ENCODE results near the gene DTX2. TPM values are rescaled to one million over a fixed set of nuclear protein-coding genes. Genes with fewer than 3 reads are reported as not detected.
"Not testable (repeated sequence)": the region's sequence is repeated elsewhere in the genome, so short reads cannot be mapped to it uniquely, and the experiment has no call there.

The DTX2 gene
- total and polyA plus RNA-seq, 2 experiments from 2014 or later, result 17.0 to 25.9 TPM

DNA sequence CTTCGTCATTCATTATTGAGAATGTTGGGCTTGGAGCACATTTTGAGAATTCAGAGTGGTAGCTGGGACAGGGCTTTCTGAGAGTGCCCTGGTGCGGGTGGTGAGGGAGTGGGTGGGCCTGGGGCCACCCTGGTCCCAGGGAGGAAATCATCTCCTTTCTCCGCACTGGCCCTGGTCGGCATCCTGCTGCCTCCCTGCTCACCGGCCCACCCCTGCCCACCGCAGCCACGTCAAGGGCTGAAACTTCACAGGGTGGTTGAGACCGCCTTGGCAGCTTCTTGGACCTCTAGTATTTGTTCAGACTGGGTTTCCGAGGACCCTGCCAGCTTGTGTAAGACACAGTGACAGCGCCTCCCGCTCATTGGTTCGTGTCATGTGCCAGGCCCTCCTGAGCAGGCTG is 22.9 kb downstream of the DTX2 start:
- H3K4me3 ChIP-seq; H3K4me1 ChIP-seq (ENCODE audit: low read depth); H3K27ac ChIP-seq; DNase-seq (ENCODE audit: low read depth in 1 of 2, low spot score in 1 of 2); H3K9me3 ChIP-seq (ENCODE audit: low read depth); H3K36me3 ChIP-seq; H3K27me3 ChIP-seq: not testable (repeated sequence)

DNA sequence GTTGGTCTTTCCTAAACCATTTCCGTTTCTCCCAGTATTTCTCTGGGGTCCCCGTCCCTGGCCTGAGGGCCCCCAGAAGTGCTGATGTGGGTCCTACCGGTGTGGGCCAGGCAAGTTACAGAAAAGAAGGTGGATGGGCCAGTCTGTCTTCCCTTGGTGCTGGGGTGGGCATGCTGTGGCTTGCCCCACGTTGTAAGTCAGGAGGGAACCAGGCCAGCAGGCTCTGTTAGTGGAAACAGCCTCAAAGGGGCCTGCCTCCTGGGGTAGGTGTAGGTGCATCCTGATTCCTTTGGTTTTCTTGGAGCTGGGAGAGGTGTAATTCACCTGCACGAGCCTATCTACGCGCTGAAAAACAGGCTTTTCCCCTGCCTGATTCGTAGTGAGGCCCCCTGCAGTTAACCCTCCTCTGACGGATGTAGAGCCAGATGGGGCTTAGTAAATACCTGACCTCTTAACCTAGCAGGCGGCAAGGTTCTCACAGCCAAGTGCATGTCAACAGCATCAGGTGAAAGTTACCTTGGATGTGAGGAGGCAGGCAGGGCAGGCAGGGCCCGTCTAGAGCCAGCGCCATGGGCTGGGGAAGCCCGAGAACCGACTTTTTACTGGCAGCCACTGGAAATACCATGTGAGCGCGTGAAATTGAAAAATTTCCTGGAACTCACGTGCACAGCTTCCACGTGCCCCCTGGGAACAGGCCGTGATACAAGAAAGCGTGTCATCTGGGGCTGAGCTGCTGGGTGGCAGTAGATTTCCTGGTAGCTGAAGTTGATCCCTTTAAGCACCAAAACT is 24.5 kb downstream of the DTX2 start:
- not testable (repeated sequence) for H3K4me3 ChIP-seq; H3K9me3 ChIP-seq (ENCODE audit: low read depth); H3K36me3 ChIP-seq; H3K27ac ChIP-seq; H3K27me3 ChIP-seq; DNase-seq (ENCODE audit: low read depth in 1 of 2, low spot score in 1 of 2); H3K4me1 ChIP-seq (ENCODE audit: low read depth)

DNA sequence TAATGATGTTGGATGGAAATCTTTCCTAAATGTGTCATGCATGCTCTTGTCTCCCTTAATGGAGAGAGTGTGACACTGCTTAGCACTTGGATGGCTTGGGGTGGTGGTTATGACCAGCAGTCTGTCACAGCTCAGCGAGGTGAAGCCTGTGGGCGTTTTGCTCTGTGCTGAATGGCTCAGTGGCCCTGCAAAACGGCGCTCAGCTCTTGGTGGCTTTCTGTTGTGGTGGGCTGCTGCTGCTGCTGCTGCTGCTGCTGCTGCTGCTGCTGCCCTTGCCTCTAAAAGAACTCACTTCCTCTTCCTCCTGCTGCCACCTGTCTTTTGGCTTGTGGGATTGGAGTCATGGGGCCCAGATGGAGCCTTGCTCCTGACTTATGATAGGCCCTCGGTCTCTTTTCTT is 25.1 kb downstream of the DTX2 start:
- H3K36me3 ChIP-seq; H3K27me3 ChIP-seq; H3K9me3 ChIP-seq (ENCODE audit: low read depth); DNase-seq (ENCODE audit: low read depth in 1 of 2, low spot score in 1 of 2); H3K27ac ChIP-seq; H3K4me3 ChIP-seq; H3K4me1 ChIP-seq (ENCODE audit: low read depth): not testable (repeated sequence)

DNA sequence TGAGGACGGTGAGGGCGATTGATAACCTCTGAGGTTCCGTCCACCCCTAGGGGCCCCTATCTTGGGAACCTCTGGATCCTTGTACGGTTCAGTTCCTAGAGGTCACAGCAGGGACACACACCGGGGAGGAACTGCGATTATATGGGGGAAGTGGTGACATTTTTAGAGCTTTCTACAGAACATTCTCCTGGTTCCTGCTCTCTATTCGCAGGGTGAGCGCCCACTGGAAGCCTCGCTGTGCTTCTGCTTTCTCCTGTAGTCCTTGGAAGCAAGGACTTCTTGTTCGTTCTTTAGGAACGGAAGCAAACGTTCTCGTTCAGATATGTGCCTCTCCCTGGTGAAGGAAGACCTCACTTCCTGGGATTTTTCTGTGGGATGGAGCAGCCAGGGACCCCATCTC is 26.5 kb downstream of the DTX2 start:
- H3K27me3 ChIP-seq; H3K9me3 ChIP-seq (ENCODE audit: low read depth); H3K4me3 ChIP-seq; H3K4me1 ChIP-seq (ENCODE audit: low read depth); DNase-seq (ENCODE audit: low read depth in 1 of 2, low spot score in 1 of 2); H3K36me3 ChIP-seq; H3K27ac ChIP-seq: not testable (repeated sequence)

DNA sequence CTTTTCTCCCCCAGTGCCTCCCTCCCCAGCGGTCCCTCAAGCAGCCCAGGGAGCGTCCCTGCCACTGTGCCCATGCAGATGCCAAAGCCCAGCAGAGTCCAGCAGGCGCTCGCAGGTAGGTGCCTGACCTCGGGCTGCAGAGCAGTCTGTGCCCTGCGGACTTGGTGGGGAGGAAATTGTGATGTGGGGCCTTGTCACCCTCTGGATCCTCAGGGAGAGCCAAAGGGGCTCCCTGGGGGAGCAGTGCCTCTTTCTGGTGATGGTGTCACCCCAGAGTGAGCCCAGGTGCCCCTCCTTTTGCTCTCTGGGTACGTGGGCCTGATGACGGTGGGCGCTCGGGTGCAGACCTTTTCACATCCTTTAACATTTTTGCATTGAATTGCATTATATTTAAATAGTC is 30.6 kb downstream of the DTX2 start:
- H3K27ac ChIP-seq; H3K9me3 ChIP-seq (ENCODE audit: low read depth); DNase-seq (ENCODE audit: low read depth in 1 of 2, low spot score in 1 of 2); H3K4me3 ChIP-seq; H3K27me3 ChIP-seq; H3K36me3 ChIP-seq; H3K4me1 ChIP-seq (ENCODE audit: low read depth): not testable (repeated sequence)

DNA sequence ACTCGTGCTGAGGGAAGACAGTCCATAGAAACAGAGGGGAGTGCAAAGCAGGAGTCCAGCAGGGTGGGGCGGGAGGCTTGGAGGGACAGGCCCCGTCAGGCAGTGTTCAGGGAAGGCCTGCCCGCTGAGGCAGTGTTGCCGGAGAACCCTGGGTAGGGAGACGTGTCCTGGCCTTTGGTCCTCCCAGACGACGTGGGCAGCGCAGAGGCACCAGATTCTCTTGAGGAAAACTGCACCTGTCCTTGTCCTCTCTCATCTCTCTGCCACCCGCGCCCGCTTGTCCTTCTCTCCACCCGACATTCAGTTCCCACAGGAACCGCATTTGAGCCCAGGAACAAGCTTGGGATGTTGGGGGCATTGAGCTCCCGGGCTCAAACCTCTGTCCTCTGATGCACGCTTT is 34.2 kb downstream of the DTX2 start:
- DNase-seq (ENCODE audit: low read depth in 1 of 2, low spot score in 1 of 2); H3K4me3 ChIP-seq; H3K27me3 ChIP-seq; H3K36me3 ChIP-seq; H3K9me3 ChIP-seq (ENCODE audit: low read depth); H3K4me1 ChIP-seq (ENCODE audit: low read depth); H3K27ac ChIP-seq: not testable (repeated sequence)

DNA sequence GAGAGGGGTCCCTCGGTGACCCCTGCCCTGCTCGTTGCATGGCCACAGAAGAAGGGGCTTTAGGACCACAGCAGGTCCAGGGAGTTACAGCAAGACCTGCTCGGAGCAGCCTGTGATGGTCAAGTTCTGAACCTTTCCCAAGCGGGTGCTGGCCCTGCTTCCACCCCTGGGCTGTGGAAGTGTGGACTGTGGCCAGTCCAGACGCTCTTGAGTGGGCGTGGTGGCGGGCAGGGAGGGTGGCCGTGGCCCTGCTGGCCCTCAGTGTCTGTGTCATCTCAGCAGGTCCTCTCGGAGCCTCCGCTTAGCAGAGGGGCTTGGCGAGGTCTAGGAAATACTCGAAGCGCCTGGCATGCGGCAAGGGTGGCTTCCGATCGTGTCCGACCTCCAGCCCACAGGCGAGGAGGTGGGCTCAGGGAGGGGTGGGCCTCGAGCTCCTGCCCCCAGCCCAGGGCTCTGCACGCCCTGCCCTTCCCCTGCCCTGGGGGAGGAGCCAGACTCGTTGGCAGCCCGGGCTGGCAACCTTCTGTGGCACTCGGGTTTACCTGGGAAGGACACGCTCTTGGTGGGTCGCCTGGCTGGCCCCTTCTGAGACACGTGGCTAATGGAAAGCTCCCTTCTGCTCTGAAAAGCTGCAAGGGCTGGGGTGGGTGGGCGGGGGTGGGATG is 36.5 kb downstream of the DTX2 start:
- H3K9me3 ChIP-seq (ENCODE audit: low read depth); H3K36me3 ChIP-seq; H3K4me1 ChIP-seq (ENCODE audit: low read depth); H3K4me3 ChIP-seq; H3K27me3 ChIP-seq; DNase-seq (ENCODE audit: low read depth in 1 of 2, low spot score in 1 of 2); H3K27ac ChIP-seq: not testable (repeated sequence)

DNA sequence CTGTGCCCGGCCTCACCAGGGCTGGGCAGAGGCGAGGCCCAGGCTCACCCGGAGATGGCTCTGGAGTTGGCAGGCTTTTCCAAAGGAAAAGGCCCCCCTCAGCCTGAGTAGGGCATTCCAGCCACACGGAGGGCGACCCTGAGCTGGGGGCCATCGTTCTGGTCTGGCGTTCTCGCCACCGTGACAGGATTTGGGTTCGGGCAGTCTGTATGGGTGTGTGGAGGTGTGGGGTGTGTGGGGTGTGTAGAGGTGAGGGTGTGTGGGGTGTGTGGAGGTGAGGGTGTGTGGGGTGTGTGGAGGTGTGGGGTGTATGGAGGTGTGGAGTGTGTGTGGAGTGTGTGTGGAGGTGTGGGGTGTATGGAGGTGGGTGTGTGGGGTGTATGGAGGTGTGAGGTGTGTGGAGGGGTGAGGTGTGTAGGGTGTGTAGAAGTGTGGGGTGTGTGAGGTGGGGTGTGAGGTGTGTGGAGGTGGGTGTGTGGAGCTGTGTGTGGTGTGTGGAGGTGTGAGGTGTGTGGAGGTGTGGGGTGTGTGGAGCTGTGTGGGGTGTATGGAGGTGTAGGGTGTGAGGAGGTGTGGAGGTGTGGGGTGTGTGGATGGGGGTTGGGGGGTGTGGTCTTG is 37.2 kb downstream of the DTX2 start:
- H3K27ac ChIP-seq; H3K36me3 ChIP-seq; DNase-seq (ENCODE audit: low read depth in 1 of 2, low spot score in 1 of 2); H3K27me3 ChIP-seq; H3K9me3 ChIP-seq (ENCODE audit: low read depth); H3K4me3 ChIP-seq; H3K4me1 ChIP-seq (ENCODE audit: low read depth): not testable (repeated sequence)

DNA sequence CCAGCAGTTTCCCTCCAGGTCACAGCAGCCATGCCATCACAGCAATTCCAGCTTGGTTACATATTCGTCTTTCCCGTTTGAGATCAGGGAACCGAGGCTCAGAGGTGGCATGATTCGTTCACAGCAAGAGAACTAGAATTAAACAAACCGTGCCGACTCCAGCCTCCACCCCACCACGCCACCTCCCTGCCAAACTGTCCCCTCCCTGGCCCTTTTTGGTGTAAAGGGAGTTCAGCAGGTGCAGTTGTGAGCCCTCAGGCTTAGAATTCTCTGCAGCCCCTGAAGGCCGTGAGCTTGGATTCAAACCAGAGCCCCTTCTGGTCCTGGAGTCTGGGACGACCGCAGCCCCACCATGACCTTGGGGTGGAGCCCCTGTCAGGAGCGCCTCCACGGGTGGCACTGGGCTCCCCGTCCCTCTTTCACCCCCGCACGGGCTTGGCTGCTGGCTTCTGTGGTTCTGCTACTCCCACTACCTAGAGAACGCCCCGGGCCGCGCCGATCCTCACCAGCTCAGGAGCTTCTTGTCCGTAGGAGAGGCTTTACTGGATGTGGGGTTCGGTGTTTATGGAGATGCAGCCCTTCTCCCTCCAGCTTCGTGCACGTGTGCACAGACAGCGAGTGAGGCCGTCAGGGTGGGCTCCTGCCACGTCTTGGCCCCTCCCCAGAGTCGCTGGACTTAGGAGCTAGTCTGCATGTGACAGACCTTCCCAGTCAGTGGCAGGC is 37.9 kb downstream of the DTX2 start:
- H3K4me3 ChIP-seq; DNase-seq (ENCODE audit: low read depth in 1 of 2, low spot score in 1 of 2); H3K4me1 ChIP-seq (ENCODE audit: low read depth); H3K27me3 ChIP-seq; H3K9me3 ChIP-seq (ENCODE audit: low read depth); H3K27ac ChIP-seq; H3K36me3 ChIP-seq: not testable (repeated sequence)

DNA sequence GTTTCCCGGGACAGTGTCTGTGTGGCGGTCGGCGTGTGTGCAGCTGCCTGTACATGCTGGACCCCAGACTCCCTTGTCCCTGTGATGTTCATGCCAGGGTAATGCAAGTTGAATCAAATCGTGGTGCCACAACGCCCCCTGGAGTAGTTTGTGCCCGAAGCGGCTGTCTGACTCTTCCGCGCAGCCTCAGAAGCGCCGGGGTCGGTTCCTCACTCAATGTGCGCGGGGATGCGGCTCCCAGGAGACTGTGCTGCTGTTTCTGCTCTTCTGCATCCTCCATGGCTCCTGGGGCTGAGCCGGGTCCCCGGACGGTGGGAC is 38.4 kb downstream of the DTX2 start:
- H3K27me3 ChIP-seq; DNase-seq (ENCODE audit: low read depth in 1 of 2, low spot score in 1 of 2); H3K4me1 ChIP-seq (ENCODE audit: low read depth); H3K27ac ChIP-seq; H3K9me3 ChIP-seq (ENCODE audit: low read depth); H3K36me3 ChIP-seq; H3K4me3 ChIP-seq: not testable (repeated sequence)

DNA sequence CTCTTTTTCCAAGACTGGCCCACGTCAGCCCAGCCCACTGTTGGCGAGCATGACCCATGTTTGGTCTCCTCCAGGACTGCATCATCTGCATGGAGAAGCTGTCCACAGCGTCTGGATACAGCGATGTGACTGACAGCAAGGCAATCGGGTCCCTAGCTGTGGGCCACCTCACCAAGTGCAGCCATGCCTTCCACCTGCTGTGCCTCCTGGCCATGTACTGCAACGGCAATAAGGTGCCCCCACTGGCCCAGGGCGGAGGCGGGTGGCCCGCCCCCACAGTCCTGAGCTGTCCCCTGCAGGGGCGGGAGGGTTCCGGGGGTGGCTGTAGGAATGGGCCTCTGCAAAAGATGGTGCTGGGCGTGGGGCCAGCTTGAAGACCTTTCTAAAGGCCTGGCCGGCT is 40.7 kb downstream of the DTX2 start:
- H3K4me1 ChIP-seq (ENCODE audit: low read depth); H3K27me3 ChIP-seq; H3K4me3 ChIP-seq; H3K27ac ChIP-seq; DNase-seq (ENCODE audit: low read depth in 1 of 2, low spot score in 1 of 2); H3K36me3 ChIP-seq; H3K9me3 ChIP-seq (ENCODE audit: low read depth): not testable (repeated sequence)

DNA sequence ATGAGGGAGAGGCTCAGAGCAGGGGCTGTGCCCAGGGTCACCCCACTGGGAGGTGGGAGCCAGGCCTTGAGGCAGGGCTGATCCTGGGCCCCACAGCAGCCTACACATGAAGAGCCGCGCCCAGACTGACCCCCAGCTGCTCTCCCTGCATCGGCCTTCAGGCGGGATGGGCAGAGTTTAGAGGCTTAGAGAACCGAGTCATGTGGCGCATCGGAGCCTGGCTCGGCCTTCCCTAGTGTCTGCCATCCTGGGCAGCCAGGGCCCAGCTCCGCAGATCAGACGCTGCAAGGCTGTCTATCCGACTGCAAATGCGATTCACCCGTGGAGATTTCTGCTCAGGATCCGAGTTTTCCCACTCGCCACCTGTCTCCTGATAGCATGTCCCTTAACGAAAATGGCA is 41.3 kb downstream of the DTX2 start:
- not testable (repeated sequence) for H3K9me3 ChIP-seq (ENCODE audit: low read depth); DNase-seq (ENCODE audit: low read depth in 1 of 2, low spot score in 1 of 2); H3K27ac ChIP-seq; H3K4me1 ChIP-seq (ENCODE audit: low read depth); H3K27me3 ChIP-seq; H3K4me3 ChIP-seq; H3K36me3 ChIP-seq

DNA sequence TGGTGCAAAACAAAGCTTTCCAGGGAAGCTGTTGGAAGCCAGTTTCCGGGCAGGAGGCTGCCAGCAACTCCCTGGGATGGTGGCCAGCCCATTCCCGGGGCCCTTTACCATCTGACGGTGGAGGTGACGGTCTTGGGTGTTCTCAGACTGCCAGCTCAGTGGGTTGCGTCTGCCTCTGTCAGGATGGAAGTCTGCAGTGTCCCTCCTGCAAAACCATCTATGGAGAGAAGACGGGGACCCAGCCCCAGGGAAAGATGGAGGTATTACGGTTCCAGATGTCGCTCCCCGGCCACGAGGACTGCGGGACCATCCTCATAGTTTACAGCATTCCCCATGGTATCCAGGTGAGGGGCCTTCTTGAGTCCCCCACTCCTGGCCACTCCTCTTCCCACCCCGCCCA is 41.7 kb downstream of the DTX2 start:
- not testable (repeated sequence) for H3K27ac ChIP-seq; DNase-seq (ENCODE audit: low read depth in 1 of 2, low spot score in 1 of 2); H3K9me3 ChIP-seq (ENCODE audit: low read depth); H3K36me3 ChIP-seq; H3K4me3 ChIP-seq; H3K4me1 ChIP-seq (ENCODE audit: low read depth); H3K27me3 ChIP-seq
